SKM-1 treated with dmso at 0.1 percent for 144 hours (cell line): ENCODE results near the gene AFF3.

Experiments
- DNase-seq: peaks from one replicate; lab custom pipeline; 2025; ENCODE audit not compliant: unreplicated experiment; lab: John Stamatoyannopoulos, UW

The AFF3 gene

GRCh38 chr2:100016756-100017155 lies 125.6 kb downstream of the AFF3 start:
- no peak for DNase-seq

DNA sequence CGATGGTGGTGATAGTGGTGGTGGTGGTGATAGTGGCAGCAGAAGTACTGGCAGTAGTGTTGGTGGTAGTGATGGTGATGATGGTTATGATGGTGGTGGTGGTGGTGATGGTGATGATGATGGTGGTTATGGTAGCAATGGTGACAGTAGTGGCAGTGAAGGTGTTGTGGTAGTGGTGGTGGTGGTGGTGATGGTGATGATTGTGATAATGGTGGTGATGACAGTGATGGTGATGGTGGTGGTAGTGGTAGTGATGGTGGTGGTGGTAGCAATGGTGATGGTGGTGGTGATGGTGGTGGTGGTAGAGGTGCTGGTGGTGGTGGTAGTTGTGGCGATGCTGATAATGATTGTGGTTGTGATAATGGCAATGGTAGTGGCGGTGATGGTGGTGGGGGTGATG lies 126.5 kb downstream of the AFF3 start:
- no peak for DNase-seq

GRCh38 chr2:100013892-100014677 lies 128.3 kb downstream of the AFF3 start:
- DNase-seq, result no peak

GRCh38 chr2:100012561-100012960 lies 129.8 kb downstream of the AFF3 start:
- no peak for DNase-seq

DNA sequence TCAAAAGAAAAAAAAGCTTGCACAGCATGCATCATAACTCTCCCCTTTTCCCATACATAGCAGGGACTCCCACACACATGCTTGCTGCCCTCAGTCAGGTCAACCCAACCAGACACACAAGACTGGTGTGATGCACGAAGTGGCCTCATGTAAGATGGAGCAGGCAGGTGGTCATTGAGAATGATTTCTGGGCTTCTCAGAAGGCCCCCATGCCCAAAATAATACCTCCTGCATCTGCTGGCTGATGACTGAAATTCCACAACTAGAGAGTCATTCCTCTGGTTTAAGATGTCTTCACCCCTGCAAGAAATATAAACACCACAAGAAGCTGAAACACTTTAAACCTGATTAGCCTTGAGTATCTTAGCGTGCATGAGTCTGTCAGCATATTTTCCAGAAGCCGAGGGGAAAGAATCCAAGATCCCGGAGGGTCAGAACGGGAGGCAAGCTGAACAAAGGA lies 131.1 kb downstream of the AFF3 start:
- no peak for DNase-seq

- no peak for DNase-seq
Observed at GRCh38 chr2:100010606-100011005, 131.8 kb downstream of the AFF3 start.

DNA sequence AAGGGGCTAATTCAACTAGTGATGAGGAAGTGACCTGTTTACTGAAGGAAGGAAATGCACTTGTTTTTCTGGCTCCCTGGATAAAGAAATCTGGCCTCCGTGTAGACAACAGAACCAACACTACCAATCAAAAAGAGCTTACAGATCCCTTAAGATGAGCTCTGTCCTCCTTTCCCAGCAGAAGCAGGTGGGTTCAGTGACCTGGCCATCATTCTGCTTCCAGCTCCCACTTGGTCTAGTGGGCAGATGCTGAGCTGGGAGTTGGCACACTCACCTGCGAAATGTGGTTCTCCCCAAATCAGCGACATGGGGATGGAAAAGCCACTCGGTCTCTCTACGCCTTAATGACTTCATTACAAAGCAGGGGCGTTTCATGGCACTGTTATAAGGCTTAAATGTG lies 132.6 kb downstream of the AFF3 start:
- no peak for DNase-seq

GRCh38 chr2:100008956-100009355 lies 133.4 kb downstream of the AFF3 start:
- DNase-seq, result peak; percentile 11

DNA sequence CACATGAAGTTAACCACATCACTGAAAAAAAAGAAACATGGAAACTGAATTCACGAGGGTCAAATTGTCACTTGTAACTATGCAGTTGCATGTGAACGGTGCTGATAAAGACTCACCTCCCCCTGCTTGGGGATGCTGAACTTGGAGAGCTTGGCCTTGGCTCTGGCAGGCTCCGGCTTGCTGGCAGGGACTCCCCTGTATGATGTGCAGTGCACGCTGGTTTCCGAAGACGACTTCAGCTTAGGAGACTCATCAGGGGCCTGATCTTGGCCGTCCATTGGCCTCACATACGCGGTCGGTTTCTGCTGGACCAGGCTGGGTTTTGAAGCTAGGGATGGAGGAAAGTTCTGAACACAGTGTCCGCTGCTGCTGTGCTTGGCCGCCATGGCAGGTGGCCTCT lies 135.9 kb downstream of the AFF3 start:
- DNase-seq, result no peak

DNA sequence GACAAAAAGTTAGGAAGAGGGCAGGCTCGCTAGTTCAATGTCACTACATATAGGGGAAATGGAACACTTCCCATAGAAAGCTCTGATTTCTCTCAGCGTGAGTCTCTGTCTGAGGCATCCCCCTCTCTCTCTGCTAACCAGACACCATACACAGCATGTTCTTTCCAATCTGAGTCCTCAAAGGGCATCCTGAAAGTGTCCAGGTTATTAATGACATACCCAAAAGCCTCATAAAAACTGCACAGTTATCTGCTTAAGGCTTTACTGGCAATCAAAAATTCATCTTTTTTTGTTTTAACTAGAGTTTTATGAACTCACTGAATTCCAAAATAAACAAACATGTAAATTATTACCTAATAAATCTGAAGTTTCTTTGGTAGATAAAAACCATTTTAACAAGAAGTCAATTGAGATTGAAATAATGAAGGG lies 137.4 kb downstream of the AFF3 start:
- no peak for DNase-seq

- DNase-seq, result no peak
Observed at GRCh38 chr2:100004348-100004884, 138.0 kb downstream of the AFF3 start.

DNA sequence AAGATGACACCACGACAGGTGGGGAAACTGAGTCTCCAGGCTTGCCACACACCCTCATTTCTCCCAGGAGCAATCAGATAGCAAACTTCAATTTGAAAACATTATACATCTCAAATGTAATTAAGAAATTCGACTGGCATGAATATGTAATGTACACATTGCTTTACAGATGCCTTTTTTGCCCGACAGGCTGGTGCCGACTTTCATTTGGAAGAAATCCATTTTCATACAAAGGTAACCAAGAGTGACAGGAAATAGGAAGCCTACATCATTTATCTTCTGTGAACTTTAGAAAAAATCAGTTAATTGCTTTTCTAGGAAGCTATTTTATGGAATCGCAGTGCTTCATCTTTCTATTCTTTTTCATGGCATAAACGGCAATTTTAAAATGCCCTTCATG lies 140.3 kb downstream of the AFF3 start:
- DNase-seq, result no peak

GRCh38 chr2:100000915-100001707 lies 141.3 kb downstream of the AFF3 start:
- no peak for DNase-seq

GRCh38 chr2:99998651-99999320 lies 143.6 kb downstream of the AFF3 start:
- no peak for DNase-seq

DNA sequence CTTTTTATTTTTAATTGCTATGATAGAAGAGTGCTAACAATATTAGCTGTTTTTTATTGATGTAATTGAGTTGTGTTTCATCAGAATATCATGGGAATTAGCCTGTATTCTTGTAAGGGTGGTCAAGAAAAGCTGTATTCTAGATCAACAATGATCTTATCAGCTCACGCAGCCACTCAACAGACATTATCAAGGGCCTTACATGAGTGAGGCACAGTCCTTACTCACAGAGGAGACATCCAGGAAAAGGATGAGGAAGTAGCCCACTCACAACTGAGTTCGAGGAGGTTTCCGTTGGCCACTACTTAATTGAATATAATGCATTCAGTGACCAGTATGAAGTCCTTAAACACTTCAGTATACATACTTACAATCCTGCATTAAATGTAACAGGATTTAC lies 152.5 kb downstream of the AFF3 start:
- no peak for DNase-seq

GRCh38 chr2:99988599-99988998 lies 153.8 kb downstream of the AFF3 start:
- no peak for DNase-seq

GRCh38 chr2:99987160-99987559 lies 155.2 kb downstream of the AFF3 start:
- no peak for DNase-seq

DNA sequence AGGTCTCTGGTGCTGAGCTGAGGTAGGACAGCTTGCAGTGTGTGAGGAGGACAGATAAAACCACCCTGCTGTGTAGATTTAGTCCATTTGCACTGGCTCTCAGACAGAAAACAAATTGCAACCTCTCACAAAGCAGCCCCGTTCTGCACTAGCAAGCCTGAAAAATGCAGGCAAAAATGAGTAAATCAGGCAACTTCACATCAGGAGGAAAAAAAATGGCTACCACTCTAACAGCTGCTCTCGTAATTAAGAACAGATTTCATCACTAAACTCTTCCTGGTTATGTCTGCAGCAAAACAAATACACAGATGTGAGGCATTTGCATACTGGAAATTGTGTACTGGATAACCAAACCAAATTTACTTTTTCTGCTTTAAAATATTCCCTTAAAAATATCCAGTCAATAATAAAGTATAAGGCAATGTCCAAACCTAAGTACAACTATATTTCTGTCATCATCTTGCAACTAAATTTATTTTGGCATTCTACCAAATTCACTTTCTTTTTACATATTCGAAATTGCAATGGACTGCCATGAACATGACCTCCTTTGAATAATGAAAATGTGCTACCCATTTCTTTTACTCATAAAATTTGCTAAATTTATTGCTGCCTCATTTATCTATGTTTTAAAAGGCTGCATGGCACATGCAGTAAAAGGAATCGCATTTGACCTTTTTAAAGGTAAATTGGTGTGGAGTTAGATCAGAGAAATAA lies 157.4 kb downstream of the AFF3 start:
- DNase-seq, result no peak

GRCh38 chr2:99982744-99983143 lies 159.6 kb downstream of the AFF3 start:
- DNase-seq, result no peak

DNA sequence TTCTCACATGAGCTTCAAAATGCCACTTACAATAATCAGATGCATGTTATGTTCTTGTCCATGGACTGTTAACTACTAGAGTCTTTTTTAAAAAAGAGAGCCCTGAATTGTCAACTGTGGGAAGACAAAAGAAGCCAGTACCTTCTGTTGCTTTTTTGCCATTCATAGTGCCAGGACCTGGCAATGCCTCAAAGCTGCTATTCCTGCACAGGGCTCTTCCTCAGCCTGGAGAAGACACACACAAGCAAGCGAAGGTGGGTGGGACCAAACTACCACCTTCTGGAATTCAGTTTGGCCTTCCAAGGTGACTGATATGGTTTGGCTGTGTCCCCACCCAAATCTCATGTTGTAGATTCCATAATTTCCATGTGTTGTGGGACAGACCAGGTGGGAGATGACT lies 160.6 kb downstream of the AFF3 start:
- no peak for DNase-seq

- no peak for DNase-seq
Observed at GRCh38 chr2:99980176-99980575, 162.2 kb downstream of the AFF3 start.
